ENCODE measurements around the gene CSGALNACT2. TPM values are rescaled to one million over a fixed set of nuclear protein-coding genes. Genes with fewer than 3 reads are reported as not detected.

CSGALNACT2 gene
- total and polyA plus RNA-seq, 9 of the 15 experiments (the other 6 are each of a cell fraction or from before 2014, with no cell fraction given): 1.4 to 7.3 (median 3.5) TPM

DNA sequence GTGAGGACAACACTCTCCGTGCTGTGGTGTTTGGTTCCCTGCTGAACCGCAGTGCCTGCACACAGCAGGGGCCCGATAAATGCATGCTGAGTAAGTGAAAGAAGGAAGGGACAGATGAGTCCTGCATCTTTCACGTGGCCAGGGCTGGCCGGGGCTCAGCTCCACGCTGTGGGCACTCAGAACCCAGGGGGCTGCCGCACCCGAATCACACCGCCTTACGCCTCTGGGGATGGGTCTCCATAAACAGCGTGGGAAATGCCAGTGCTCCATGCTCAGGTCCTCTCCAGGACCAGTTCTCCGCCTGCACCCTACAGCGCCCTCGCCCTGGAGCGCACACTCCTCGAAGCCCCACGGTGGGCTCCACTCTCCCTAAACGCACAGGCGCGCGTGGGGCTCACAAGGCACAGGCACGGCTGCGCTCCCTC lies 90.5 kb downstream of the CSGALNACT2 start:
- Histone ChIP-seq H3K79me2 (ENCODE audit: control insufficient read depth, insufficient read depth, low read length) (no peaks in the 10 kb centered on the region), H3K36me3 (ENCODE audit: control insufficient read depth, insufficient read depth, low read length) (no peaks in the 10 kb centered on the region), H3K27me3 (ENCODE audit: control insufficient read depth in 2 of 2, insufficient read depth in 2 of 2, low read length in 2 of 2) (peaks cover 13 to 68% of the 10 kb centered on the region in 2 experiments; a peak in 4 of 5 replicates), H3K27ac (ENCODE audit: extremely low read depth, low read depth, low read length) (no peak overlapping the region), H3K9me1 (ENCODE audit: control insufficient read depth, insufficient read depth, low read length) (peaks cover 15% of the 10 kb centered on the region), H3K4me2 (ENCODE audit: insufficient read depth, low read length) (no peak overlapping the region), H2AFZ (ENCODE audit: low read depth, low read length) (no peak overlapping the region), H4K20me1 (replicated peaks; ENCODE audit: control insufficient read depth, insufficient read depth, low read length) (peaks cover 21% of the 10 kb centered on the region; the same call in 1 of the 2 replicates), H3K4me1 (replicated peaks in 1 of 2; ENCODE audit: control insufficient read depth in 2 of 2, insufficient read depth in 2 of 2, low read length in 2 of 2) (peaks cover 0 to 25% of the 10 kb centered on the region in 2 experiments; a peak in 1 of 5 replicates), H3K4me3 (no peak overlapping the region), H3K9ac (ENCODE audit: insufficient read depth in 1 of 2, low read depth in 2 of 2, low read length in 2 of 2) (no peak overlapping the region), H3K9me3 (replicated peaks; ENCODE audit: control insufficient read depth, insufficient read depth, low read depth, low read length) (no peaks in the 10 kb centered on the region)
- intact Hi-C loops (cut with micrococcal nuclease): no loop called here
- FAIRE-seq (no peak), ATAC-seq (no peak), DNase-seq (ENCODE audit: extremely low read depth in 1 of 4, low spot score in 3 of 4) (no peak)
- BruUV-seq (replicated peaks): no TSS peak
- CTCF ChIA-PET (ENCODE audit: low intra/inter-chr PET ratio): no interaction called here
- in situ Hi-C loops (cut with MboI): no loop called here
- POLR2A ChIA-PET: no interaction called here
- TF ChIP-seq IRF1 (CRISPR knock-in tag; IDR thresholded peaks at IDR 0.05; ENCODE audit: borderline replicate concordance) (no peak), RBM14 (IDR thresholded peaks at IDR 0.05; ENCODE audit: borderline replicate concordance, insufficient read depth, low read depth, low read length) (no peak), ZNF12 (CRISPR knock-in tag; IDR thresholded peaks at IDR 0.05) (no peak), EP400 (IDR thresholded peaks at IDR 0.05) (no peak), ZFP36 (IDR thresholded peaks at IDR 0.05; ENCODE audit: low read depth, low read length, partially characterized antibody) (no peak), ZKSCAN8 (CRISPR knock-in tag; IDR thresholded peaks at IDR 0.05) (no peak), ZNF561 (CRISPR knock-in tag; conservative IDR thresholded peaks at IDR 0.05) (no peak)
- WGBS (ENCODE audit: insufficient coverage, low coverage, missing lambda C conversion rate): 12% methylated on average over 20 of the region's 23 CpGs
